ENCODE results near the gene PRKRIP1. TPM values are rescaled to one million over a fixed set of nuclear protein-coding genes. Genes with fewer than 3 reads are reported as not detected.

The PRKRIP1 gene
- total RNA-seq, 1 donor from 2014 or later, result 44.8 TPM

DNA sequence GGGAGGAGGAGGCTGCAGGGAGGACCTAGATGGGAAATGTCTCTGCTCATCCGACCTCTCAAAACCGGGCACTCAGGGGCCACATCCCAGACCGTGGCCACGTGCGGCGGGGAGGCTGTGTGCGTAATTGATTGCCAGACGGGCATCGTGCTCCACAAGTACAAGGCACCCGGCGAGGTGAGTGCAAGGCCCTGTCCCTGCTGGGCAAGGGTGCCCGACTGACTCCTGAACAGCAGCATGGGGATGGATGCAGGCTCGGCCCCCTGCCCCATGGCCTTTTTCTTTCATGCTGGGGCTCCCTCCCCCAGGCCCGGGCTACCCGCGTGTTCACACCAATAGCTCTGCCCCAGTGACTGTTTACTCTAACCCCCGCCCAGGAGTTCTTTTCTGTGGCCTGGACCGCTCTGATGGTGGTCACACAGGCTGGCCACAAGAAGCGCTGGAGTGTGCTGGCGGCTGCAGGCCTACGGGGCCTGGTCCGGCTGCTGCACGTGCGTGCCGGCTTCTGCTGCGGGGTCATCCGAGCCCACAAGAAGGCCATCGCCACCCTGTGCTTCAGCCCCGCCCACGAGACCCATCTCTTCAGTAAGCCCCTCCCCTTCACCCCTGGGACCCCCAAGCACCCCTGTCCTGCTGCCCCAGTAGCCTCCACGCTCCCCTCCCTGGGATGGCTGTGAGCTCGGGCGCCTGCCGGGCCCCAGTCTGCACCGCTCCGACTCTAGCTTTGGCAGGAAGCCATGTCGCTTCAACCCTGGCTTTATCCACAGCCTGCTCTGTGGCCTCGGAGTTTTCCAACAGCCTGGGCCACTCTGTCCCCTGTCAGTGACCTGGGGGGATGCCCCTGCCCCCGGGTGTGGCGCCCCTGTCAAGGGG is 72.6 kb downstream of the PRKRIP1 start:
- DNase-seq (ENCODE audit: low spot score, unreplicated experiment), result no peak
- Mint-ChIP-seq H3K4me3 (ENCODE audit: low read depth) (no peak overlapping the region), H3K9me3 (ENCODE audit: low read depth) (no peaks in the 10 kb centered on the region), H3K27me3 (no peaks in the 10 kb centered on the region), H3K36me3 (ENCODE audit: insufficient read depth) (peaks cover 5% of the 10 kb centered on the region), H3K4me1 (ENCODE audit: low read depth) (peaks cover 11% of the 10 kb centered on the region), H3K27ac (no peak overlapping the region)
- TF ChIP-seq, protein P1, sequence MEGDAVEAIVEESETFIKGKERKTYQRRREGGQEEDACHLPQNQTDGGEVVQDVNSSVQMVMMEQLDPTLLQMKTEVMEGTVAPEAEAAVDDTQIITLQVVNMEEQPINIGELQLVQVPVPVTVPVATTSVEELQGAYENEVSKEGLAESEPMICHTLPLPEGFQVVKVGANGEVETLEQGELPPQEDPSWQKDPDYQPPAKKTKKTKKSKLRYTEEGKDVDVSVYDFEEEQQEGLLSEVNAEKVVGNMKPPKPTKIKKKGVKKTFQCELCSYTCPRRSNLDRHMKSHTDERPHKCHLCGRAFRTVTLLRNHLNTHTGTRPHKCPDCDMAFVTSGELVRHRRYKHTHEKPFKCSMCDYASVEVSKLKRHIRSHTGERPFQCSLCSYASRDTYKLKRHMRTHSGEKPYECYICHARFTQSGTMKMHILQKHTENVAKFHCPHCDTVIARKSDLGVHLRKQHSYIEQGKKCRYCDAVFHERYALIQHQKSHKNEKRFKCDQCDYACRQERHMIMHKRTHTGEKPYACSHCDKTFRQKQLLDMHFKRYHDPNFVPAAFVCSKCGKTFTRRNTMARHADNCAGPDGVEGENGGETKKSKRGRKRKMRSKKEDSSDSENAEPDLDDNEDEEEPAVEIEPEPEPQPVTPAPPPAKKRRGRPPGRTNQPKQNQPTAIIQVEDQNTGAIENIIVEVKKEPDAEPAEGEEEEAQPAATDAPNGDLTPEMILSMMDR (IDR thresholded peaks at IDR 0.05; ENCODE audit: unreplicated experiment), result no peak

DNA sequence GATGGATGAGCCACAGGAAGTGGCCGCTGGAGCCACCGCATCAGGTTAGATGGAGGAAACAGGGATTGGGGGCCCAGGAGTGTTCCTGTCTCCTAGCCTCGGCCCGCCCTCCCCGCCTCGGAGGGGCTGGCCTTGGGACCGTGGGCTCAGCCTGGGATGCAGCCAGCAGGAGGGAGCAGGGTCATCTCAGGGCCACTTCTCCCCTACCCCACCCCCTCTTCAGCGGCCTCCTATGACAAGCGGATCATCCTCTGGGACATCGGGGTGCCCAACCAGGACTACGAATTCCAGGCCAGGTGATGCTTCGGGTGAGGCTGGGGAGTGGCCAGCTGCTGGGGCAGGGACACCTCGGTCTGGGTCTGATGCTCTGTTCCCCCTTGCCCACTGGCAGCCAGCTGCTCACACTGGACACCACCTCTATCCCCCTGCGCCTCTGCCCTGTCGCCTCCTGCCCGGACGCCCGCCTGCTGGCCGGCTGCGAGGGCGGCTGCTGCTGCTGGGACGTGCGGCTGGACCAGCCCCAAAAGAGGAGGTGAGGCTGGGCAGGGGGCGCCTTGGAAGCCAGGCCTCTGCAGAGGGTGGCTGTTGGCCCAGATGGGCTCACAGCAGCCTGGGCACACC is 73.3 kb downstream of the PRKRIP1 start:
- TF ChIP-seq, protein P1 (IDR thresholded peaks at IDR 0.05; ENCODE audit: unreplicated experiment), result no peak
- no peak for DNase-seq (ENCODE audit: low spot score, unreplicated experiment)

DNA sequence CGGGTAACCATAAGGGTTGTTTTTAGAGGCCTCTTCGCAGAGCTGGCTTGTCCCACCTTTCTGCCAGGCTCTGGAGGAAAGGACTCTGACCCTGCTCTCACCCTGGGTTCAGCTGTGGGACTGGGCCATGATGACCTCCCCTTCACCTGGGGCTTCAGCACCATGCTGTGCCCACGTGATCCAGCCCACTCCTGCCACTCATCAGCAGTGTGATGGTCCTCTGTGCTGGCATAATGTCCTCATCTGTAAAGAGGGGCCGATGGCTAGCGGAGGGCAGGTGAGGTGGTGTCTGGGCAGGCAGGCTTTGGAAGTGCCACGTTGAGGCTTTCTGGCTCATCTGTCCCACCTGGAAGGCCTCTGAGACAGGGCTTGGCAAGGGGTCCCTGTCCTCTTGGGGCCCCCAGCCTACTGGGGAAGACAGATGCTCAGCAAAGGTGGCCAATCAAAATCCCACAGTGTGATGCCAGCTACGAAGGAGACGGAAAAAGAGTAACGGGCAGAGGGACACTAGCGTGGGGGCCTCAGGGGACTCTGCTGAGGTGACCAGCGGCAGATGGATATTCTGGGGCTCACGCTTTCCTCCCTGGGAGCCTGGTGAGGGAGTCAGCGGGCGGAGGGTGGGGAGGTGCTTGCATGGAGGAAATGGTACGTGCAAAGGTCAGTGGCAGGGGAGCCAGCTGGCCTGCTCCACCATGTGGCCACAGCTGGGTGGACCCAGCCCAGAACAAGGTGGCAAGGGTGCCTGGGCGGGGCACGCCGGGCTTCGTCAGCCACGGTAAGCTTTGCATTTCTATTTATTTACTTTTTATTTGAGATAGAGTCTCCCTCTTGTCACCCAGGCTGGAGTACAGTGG is 74.0 kb downstream of the PRKRIP1 start:
- no peaks in the 10 kb centered on the region for H3K27me3 Mint-ChIP-seq
- DNase-seq (ENCODE audit: low spot score, unreplicated experiment), result no peak
- H3K9me3 Mint-ChIP-seq (ENCODE audit: low read depth), result no peaks in the 10 kb centered on the region
- H3K4me1 Mint-ChIP-seq (ENCODE audit: low read depth), result peaks cover 4% of the 10 kb centered on the region
- no peak overlapping the region for H3K4me3 Mint-ChIP-seq (ENCODE audit: low read depth)
- no peak overlapping the region for H3K27ac Mint-ChIP-seq
- TF ChIP-seq, protein P1 (IDR thresholded peaks at IDR 0.05; ENCODE audit: unreplicated experiment), result no peak
- H3K36me3 Mint-ChIP-seq (ENCODE audit: insufficient read depth), result peaks cover 5% of the 10 kb centered on the region

More for the DNA sequence above, 73.3 kb downstream of the PRKRIP1 start:
- Mint-ChIP-seq H3K36me3 (ENCODE audit: insufficient read depth) (peaks cover 5% of the 10 kb centered on the region), H3K27ac (no peak overlapping the region), H3K4me1 (ENCODE audit: low read depth) (peaks cover 4% of the 10 kb centered on the region), H3K27me3 (no peaks in the 10 kb centered on the region), H3K4me3 (ENCODE audit: low read depth) (no peak overlapping the region), H3K9me3 (ENCODE audit: low read depth) (no peaks in the 10 kb centered on the region)

DNA sequence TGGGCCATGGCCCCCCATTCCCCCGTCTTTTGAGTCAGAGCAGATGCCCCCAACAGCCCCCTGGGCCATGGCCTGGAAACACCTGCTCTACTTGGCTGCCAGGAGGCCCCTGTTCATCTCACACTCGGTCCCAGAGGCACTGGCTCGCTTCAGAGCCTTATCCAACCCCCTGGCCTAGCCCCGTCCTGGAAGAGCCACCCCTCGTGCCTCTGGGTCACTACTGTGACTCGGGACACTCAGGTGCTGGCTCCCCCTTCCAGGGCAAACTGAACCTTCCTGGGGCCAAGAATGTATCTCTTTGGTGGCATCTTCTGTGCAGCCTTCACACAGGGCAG is 75.6 kb downstream of the PRKRIP1 start:
- no peaks in the 10 kb centered on the region for H3K9me3 Mint-ChIP-seq (ENCODE audit: low read depth)

More for the DNA sequence above, 75.6 kb downstream of the PRKRIP1 start:
- no peak for DNase-seq (ENCODE audit: low spot score, unreplicated experiment)
- peaks cover 3% of the 10 kb centered on the region for H3K36me3 Mint-ChIP-seq (ENCODE audit: insufficient read depth)
- no peak overlapping the region for H3K4me3 Mint-ChIP-seq (ENCODE audit: low read depth)
- H3K27me3 Mint-ChIP-seq, result no peaks in the 10 kb centered on the region
- TF ChIP-seq, protein P1 (IDR thresholded peaks at IDR 0.05; ENCODE audit: unreplicated experiment), result no peak
- H3K4me1 Mint-ChIP-seq (ENCODE audit: low read depth), result no peaks in the 10 kb centered on the region
- H3K27ac Mint-ChIP-seq, result peak overlapping the region; percentile 13
